Measurements from ENCODE around the gene PROSER3.

The PROSER3 gene

GRCh38 chr19:35779033-35779432 is 21.1 kb downstream of the PROSER3 start:
- DNase-seq: no peak

- no peak for DNase-seq
Observed at GRCh38 chr19:35780058-35780457, 22.1 kb downstream of the PROSER3 start.

- DNase-seq: no peak
Observed at GRCh38 chr19:35780717-35781116, 22.7 kb downstream of the PROSER3 start.

- no peak for DNase-seq
Observed at GRCh38 chr19:35781650-35782049, 23.7 kb downstream of the PROSER3 start.

GRCh38 chr19:35782589-35782988 is 24.6 kb downstream of the PROSER3 start:
- no peak for DNase-seq

GRCh38 chr19:35783469-35784434 is 25.8 kb downstream of the PROSER3 start:
- DNase-seq: no peak

GRCh38 chr19:35784503-35785338 is 26.7 kb downstream of the PROSER3 start:
- DNase-seq: no peak

- DNase-seq: no peak
Observed at GRCh38 chr19:35785339-35785627, 27.3 kb downstream of the PROSER3 start.

GRCh38 chr19:35786299-35787160 is 28.6 kb downstream of the PROSER3 start:
- no peak for DNase-seq

GRCh38 chr19:35787227-35787799 is 29.3 kb downstream of the PROSER3 start:
- no peak for DNase-seq

- no peak for DNase-seq
Observed at GRCh38 chr19:35788205-35788960, 30.4 kb downstream of the PROSER3 start.

- no peak for DNase-seq
Observed at GRCh38 chr19:35789195-35789977, 31.4 kb downstream of the PROSER3 start.

GRCh38 chr19:35789978-35790944 is 32.3 kb downstream of the PROSER3 start:
- DNase-seq: no peak

GRCh38 chr19:35790981-35791813 is 33.2 kb downstream of the PROSER3 start:
- DNase-seq: no peak

GRCh38 chr19:35791814-35792279 is 33.9 kb downstream of the PROSER3 start:
- no peak for DNase-seq

- DNase-seq: no peak
Observed at GRCh38 chr19:35792312-35792711, 34.3 kb downstream of the PROSER3 start.

GRCh38 chr19:35792888-35793287 is 34.9 kb downstream of the PROSER3 start:
- DNase-seq: no peak

- DNase-seq: no peak
Observed at GRCh38 chr19:35793381-35794165, 35.6 kb downstream of the PROSER3 start.
